Measurements from ENCODE around the gene C2orf76.
"Not testable (repeated sequence)": the region's sequence is repeated elsewhere in the genome, so short reads cannot be mapped to it uniquely, and the experiment has no call there.

Gene C2orf76

GRCh38 chr2:119293254-119293653 is 73.4 kb downstream of the C2orf76 start:
- no peak for DNase-seq

- no peak for DNase-seq
Observed at GRCh38 chr2:119292226-119292625, 74.4 kb downstream of the C2orf76 start.

GRCh38 chr2:119291588-119292167 is 75.0 kb downstream of the C2orf76 start:
- DNase-seq = no peak

GRCh38 chr2:119290859-119291587 is 75.6 kb downstream of the C2orf76 start:
- DNase-seq = peak; percentile 12 to 31

GRCh38 chr2:119289642-119290041 is 77.0 kb downstream of the C2orf76 start:
- no peak for DNase-seq

GRCh38 chr2:119289093-119289492 is 77.5 kb downstream of the C2orf76 start:
- DNase-seq = peak in 1 of 2 experiments; percentile 15

GRCh38 chr2:119288576-119288975 is 78.1 kb downstream of the C2orf76 start:
- no peak for DNase-seq

GRCh38 chr2:119286661-119287060 is 80.0 kb downstream of the C2orf76 start:
- DNase-seq = no peak

- no peak for DNase-seq
Observed at GRCh38 chr2:119283873-119284331, 82.7 kb downstream of the C2orf76 start.

- no peak for DNase-seq
Observed at GRCh38 chr2:119282996-119283511, 83.6 kb downstream of the C2orf76 start.

- peak in 1 of 2 experiments; percentile 7 for DNase-seq
Observed at GRCh38 chr2:119282146-119282995, 84.3 kb downstream of the C2orf76 start.

- no peak for DNase-seq
Observed at GRCh38 chr2:119280680-119281079, 86.0 kb downstream of the C2orf76 start.

GRCh38 chr2:119279666-119280065 is 87.0 kb downstream of the C2orf76 start:
- DNase-seq = no peak

- no peak for DNase-seq
Observed at GRCh38 chr2:119278946-119279345, 87.7 kb downstream of the C2orf76 start.

- not testable (repeated sequence) for DNase-seq
Observed at GRCh38 chr2:119278385-119278784, 88.2 kb downstream of the C2orf76 start.

GRCh38 chr2:119276864-119277263 is 89.8 kb downstream of the C2orf76 start:
- no peak for DNase-seq

- peak in 1 of 2 experiments; percentile 14 for DNase-seq
Observed at GRCh38 chr2:119267604-119268003, 99.0 kb downstream of the C2orf76 start.

GRCh38 chr2:119266091-119266589 is 100.5 kb downstream of the C2orf76 start:
- DNase-seq = no peak

GRCh38 chr2:119265693-119266066 is 101.0 kb downstream of the C2orf76 start:
- DNase-seq = no peak

- peak; percentile 38 to 48 for DNase-seq
Observed at GRCh38 chr2:119264781-119265692, 101.6 kb downstream of the C2orf76 start.

- peak; percentile 80 to 81 for DNase-seq
Observed at GRCh38 chr2:119263656-119264055, 103.0 kb downstream of the C2orf76 start.

GRCh38 chr2:119263025-119263424 is 103.6 kb downstream of the C2orf76 start:
- DNase-seq = no peak
